Testis (tissue), 2 donors: Measurements from ENCODE around the gene DPYD.

ENCODE experiments used
- POLR2A ChIP-seq: fragments of 450-650 bp; IDR thresholded peaks from one replicate; pipeline ENCODE4 v1.6.1; 2017; ENCODE audit warnings: antibody characterized with exemption, mild to moderate bottlenecking, moderate library complexity
- TF ChIP-seq, protein P1 (sequence below), 3 experiments: fragments of 450-650 bp in 2 of 3; fragments of 200-600 bp in 1 of 3; sonication (generic) in 1 of 3; IDR thresholded peaks; one replicate each; pipeline ENCODE4 v1.5.1; 2016 to 2019; ENCODE audit warnings: antibody characterized with exemption in 3 of 3, mild to moderate bottlenecking in 2 of 3, moderate library complexity in 1 of 3

DNA sequence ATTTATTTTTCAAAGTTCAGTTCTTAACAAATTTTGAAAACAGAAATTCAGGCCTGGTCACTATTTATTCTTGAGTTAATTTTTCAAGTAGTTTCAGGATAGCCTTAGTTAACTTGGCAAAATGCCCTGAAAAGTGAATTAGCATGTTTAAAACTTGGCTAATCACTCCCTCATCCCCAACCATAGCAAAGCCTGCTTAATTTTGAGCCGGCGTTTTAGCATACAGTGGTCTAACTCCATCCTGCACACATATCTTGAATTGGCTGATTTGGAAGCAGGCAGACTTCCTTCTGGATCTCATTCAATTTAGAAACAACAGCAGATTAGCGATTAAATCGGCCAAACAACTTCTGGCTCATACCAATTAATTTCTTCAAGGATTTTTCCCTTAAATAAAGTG, 760.0 kb downstream of the DPYD start:
- TF ChIP-seq, protein P1, sequence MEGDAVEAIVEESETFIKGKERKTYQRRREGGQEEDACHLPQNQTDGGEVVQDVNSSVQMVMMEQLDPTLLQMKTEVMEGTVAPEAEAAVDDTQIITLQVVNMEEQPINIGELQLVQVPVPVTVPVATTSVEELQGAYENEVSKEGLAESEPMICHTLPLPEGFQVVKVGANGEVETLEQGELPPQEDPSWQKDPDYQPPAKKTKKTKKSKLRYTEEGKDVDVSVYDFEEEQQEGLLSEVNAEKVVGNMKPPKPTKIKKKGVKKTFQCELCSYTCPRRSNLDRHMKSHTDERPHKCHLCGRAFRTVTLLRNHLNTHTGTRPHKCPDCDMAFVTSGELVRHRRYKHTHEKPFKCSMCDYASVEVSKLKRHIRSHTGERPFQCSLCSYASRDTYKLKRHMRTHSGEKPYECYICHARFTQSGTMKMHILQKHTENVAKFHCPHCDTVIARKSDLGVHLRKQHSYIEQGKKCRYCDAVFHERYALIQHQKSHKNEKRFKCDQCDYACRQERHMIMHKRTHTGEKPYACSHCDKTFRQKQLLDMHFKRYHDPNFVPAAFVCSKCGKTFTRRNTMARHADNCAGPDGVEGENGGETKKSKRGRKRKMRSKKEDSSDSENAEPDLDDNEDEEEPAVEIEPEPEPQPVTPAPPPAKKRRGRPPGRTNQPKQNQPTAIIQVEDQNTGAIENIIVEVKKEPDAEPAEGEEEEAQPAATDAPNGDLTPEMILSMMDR (IDR thresholded peaks at IDR 0.05), result no peak
- no peak for TF ChIP-seq POLR2A
